Endothelial cell of umbilical vein (primary cell): ENCODE results near the gene CCDC69. TPM values are rescaled to one million over a fixed set of nuclear protein-coding genes. Genes with fewer than 3 reads are reported as not detected.

Experiments
- BruUV-seq: library from RNA; stranded (reverse); fragments of 400-500 nt; replicated peaks from 2 replicates; lab custom pipeline; 2021; lab: Mats Ljungman, UMichigan
- CTCF ChIA-PET: fragments of 300-600, 350-600 bp; sonication (Branson Sonifier 250); formaldehyde crosslinking; loops from one replicate; lab custom pipeline; 2021; ENCODE audit warnings: antibody characterized with exemption, inconsistent platforms; lab: Charles Lee
- POLR2A ChIA-PET: fragments of 300-600, 350-600 bp; sonication (Branson Sonifier 250); formaldehyde crosslinking; loops from one replicate; lab custom pipeline; 2021; ENCODE audit warnings: antibody characterized with exemption, inconsistent platforms; lab: Charles Lee
- DNase-seq: peaks from one replicate; pipeline ENCODE4 v3.0.0-alpha.2; 2011; ENCODE audit warnings: low read depth, low spot score
- FAIRE-seq: peaks from 2 replicates; lab custom pipeline; 2011; peaks lifted over from hg19 to GRCh38; lab: Jason Lieb, UNC
- H2AFZ ChIP-seq: 2 replicates; pipeline ENCODE4 v1.6.0; 2012; ENCODE audit warnings: low read depth, low read length, control low read depth, inconsistent platforms
- H3K27ac ChIP-seq: 2 replicates; pipeline ENCODE4 v1.5.1; 2011; ENCODE audit warnings: low read depth, mild to moderate bottlenecking, control low read depth, low read length, moderate library complexity; ENCODE audit not compliant: insufficient read depth
- H3K27me3 ChIP-seq, 2 experiments: 2 replicates each; pipeline versions ENCODE4 v1.6.0 to v1.6.1; 2011; ENCODE audit warnings: low read length in 2 of 2, mixed read lengths in 1 of 2; ENCODE audit not compliant: control insufficient read depth in 2 of 2, insufficient read depth in 2 of 2
- H3K36me3 ChIP-seq, 2 experiments: 2 replicates in 1 of 2; 3 replicates in 1 of 2; pipeline ENCODE4 v1.5.1; 2011; ENCODE audit warnings: low read length in 2 of 2, mild to moderate bottlenecking in 1 of 2, moderate library complexity in 1 of 2; ENCODE audit not compliant: control insufficient read depth in 2 of 2, insufficient read depth in 2 of 2; ENCODE audit errors: extremely low read depth in 1 of 2
- H3K4me1 ChIP-seq: 3 replicates; pipeline ENCODE4 v1.5.1; 2011; ENCODE audit warnings: mild to moderate bottlenecking, low read length; ENCODE audit not compliant: control insufficient read depth, insufficient read depth; ENCODE audit errors: extremely low read depth
- H3K4me2 ChIP-seq: 2 replicates; pipeline ENCODE4 v1.6.1; 2011; ENCODE audit warnings: low read length, control low read depth, mixed read lengths; ENCODE audit not compliant: insufficient read depth
- H3K4me3 ChIP-seq, 3 experiments: fragments of 200-600 bp in 1 of 3; sonication (generic), shearing (Covaris generic) in 1 of 3; replicated peaks in 1 of 3; 2 replicates each; pipeline ENCODE4 v1.5.1; 2011 to 2016; ENCODE audit warnings: control low read depth in 3 of 3, low read length in 3 of 3, mild to moderate bottlenecking in 2 of 3, inconsistent platforms in 1 of 3, low read depth in 1 of 3, moderate library complexity in 1 of 3; ENCODE audit not compliant: insufficient read depth in 1 of 3
- H3K79me2 ChIP-seq: 2 replicates; pipeline ENCODE4 v1.6.0; 2012; ENCODE audit warnings: low read length, inconsistent platforms; ENCODE audit not compliant: control insufficient read depth, insufficient read depth
- H3K9ac ChIP-seq: replicated peaks from 2 replicates; pipeline ENCODE3; 2011; ENCODE audit warnings: low read length, control low read depth; ENCODE audit not compliant: insufficient read depth; ENCODE audit errors: extremely low read depth
- H3K9me1 ChIP-seq: replicated peaks from 3 replicates; pipeline ENCODE4 v1.6.0; 2011; ENCODE audit warnings: mild to moderate bottlenecking, low read length; ENCODE audit not compliant: control insufficient read depth, insufficient read depth; ENCODE audit errors: extremely low read depth
- H3K9me3 ChIP-seq: replicated peaks from 2 replicates; pipeline ENCODE4 v1.5.1; 2012; ENCODE audit warnings: low read length, inconsistent platforms; ENCODE audit not compliant: control insufficient read depth, insufficient read depth
- H4K20me1 ChIP-seq: replicated peaks from 2 replicates; pipeline ENCODE3; 2011; ENCODE audit warnings: mild to moderate bottlenecking, low read length; ENCODE audit not compliant: control insufficient read depth, insufficient read depth; ENCODE audit errors: extremely low read depth
- FOS ChIP-seq: IDR thresholded peaks from 2 replicates; pipeline ENCODE4 v1.6.1; 2011; ENCODE audit warnings: mild to moderate bottlenecking, low read length, moderate library complexity, borderline replicate concordance; ENCODE audit not compliant: insufficient read depth
- GATA2 ChIP-seq: IDR thresholded peaks from 2 replicates; pipeline ENCODE4 v1.7.0; 2011; ENCODE audit warnings: low read depth, mild to moderate bottlenecking, moderate library complexity, mixed read lengths, low read length; ENCODE audit not compliant: insufficient read length, insufficient read depth
- JUN ChIP-seq: IDR thresholded peaks from 2 replicates; pipeline ENCODE4 v1.6.1; 2011; ENCODE audit warnings: borderline replicate concordance, low read depth; ENCODE audit not compliant: insufficient read length, insufficient read depth
- MAX ChIP-seq: IDR thresholded peaks from 2 replicates; pipeline ENCODE4 v1.6.1; 2011; ENCODE audit not compliant: insufficient read depth, insufficient read length
- POLR2A ChIP-seq: IDR thresholded peaks from 2 replicates; pipeline ENCODE4 v1.6.1; 2012; ENCODE audit warnings: low read depth, mild to moderate bottlenecking, control low read depth, low read length
- POLR2AphosphoS5 ChIP-seq: IDR thresholded peaks from 2 replicates; pipeline ENCODE4 v1.6.1; 2012; ENCODE audit warnings: low read depth, mild to moderate bottlenecking, control low read depth, low read length, moderate library complexity; ENCODE audit not compliant: insufficient read depth
- dilution Hi-C: fragments of 300-500 bp; cut with MboI; formaldehyde crosslinking; loops from one replicate; pipeline ENCODE4 v1.15.0; 2019; ENCODE audit warnings: low sequenced_read_pairs; ENCODE audit not compliant: extremely low pct_ligation_motif_present
- intact Hi-C: fragments of 100-400 bp; cut with micrococcal nuclease; formaldehyde crosslinking; loops from one replicate; pipeline ENCODE4 v1.10.0; 2022
- polyA plus RNA-seq, 4 experiments: library from polyadenylated mRNA; depleted of rRNA in 3 of 4; stranded (reverse) in 3 of 4; unstranded in 1 of 4; fragments of >200 nt; gene quantifications; 2 replicates each; pipeline versions ENCODE4 v1.2.1 to v1.2.3, GENCODE V29; 2011 to 2012; ENCODE audit warnings: missing spikeins in 1 of 4
- total RNA-seq: library from RNA; stranded (reverse); gene quantifications from 2 replicates; pipeline ENCODE4 v1.2.3, GENCODE V29; 2021

The CCDC69 gene
- total and polyA plus RNA-seq, 2 donors (not counting 3 experiments of a cell fraction or from before 2014, with no cell fraction given), result 4.1 to 4.5 TPM

DNA sequence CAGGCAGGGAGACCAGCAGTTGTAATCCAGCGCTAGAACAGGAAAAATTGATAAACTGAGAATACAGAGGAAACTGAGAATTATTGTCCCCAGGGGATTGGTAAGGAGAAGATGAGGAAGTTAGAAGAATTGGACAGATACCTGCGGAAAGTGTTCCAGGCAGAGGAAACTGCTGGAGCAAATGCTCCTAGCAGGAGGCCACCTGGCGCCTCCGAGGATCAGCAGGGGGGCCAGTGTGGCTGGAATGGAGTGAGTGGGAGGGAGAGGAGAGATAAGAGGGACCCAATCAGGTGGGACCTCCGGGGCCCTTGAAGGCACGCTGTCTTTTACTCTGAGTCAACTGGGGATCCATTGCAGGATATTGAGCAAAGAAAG lies 65.6 kb downstream of the CCDC69 start:
- H3K9me1 ChIP-seq, result no peaks in the 10 kb centered on the region
- peak overlapping the region in 2 of 3 experiments; percentile 73 to 81 for H3K4me3 ChIP-seq
- peaks cover 0 to 3% of the 10 kb centered on the region in 2 experiments for H3K36me3 ChIP-seq
- H3K79me2 ChIP-seq, result peaks cover 41% of the 10 kb centered on the region
- H3K9me3 ChIP-seq, result no peaks in the 10 kb centered on the region
- peak; percentile 15 for FAIRE-seq
- no peaks in the 10 kb centered on the region for H3K27me3 ChIP-seq
- H3K4me2 ChIP-seq, result peak overlapping the region; percentile 85
- no TSS peak for BruUV-seq
- no peak for DNase-seq
- POLR2A ChIA-PET, result interaction anchor here (1.3 kb wide), 1 partner anchor 10 kb away, joined by 3 read pairs; no protein-coding TSS in a partner anchor
- dilution Hi-C loops (no loop called here), intact Hi-C loops (no loop called here)
- peak overlapping the region; percentile 93 for H2AFZ ChIP-seq
- H3K4me1 ChIP-seq, result peaks cover 25% of the 10 kb centered on the region
- TF ChIP-seq POLR2AphosphoS5 (no peak), JUN (no peak), GATA2 (no peak), POLR2A (no peak), MAX (no peak), FOS (no peak)
- no peak overlapping the region for H3K27ac ChIP-seq
- peaks cover 3% of the 10 kb centered on the region for H4K20me1 ChIP-seq
- CTCF ChIA-PET, result interaction anchor here (0.6 to 3.3 kb wide), 12 partner anchors 10 to 494 kb away, joined by 3 to 49 read pairs (median 6); partner anchors contain the start of genes CCDC69 and GM2A
- H3K9ac ChIP-seq, result peak overlapping the region; percentile 65
